GM19324 (cell line): ENCODE measurements around the gene TUBGCP2.

Experiments used
- ATAC-seq: cut with Tn5 transposase; IDR thresholded peaks from one replicate; pipeline ENCODE4 v1.9.1; 2021; ENCODE audit warnings: mild to moderate bottlenecking, moderate library complexity; ENCODE audit not compliant: unreplicated experiment, low FRiP score

The TUBGCP2 gene

DNA sequence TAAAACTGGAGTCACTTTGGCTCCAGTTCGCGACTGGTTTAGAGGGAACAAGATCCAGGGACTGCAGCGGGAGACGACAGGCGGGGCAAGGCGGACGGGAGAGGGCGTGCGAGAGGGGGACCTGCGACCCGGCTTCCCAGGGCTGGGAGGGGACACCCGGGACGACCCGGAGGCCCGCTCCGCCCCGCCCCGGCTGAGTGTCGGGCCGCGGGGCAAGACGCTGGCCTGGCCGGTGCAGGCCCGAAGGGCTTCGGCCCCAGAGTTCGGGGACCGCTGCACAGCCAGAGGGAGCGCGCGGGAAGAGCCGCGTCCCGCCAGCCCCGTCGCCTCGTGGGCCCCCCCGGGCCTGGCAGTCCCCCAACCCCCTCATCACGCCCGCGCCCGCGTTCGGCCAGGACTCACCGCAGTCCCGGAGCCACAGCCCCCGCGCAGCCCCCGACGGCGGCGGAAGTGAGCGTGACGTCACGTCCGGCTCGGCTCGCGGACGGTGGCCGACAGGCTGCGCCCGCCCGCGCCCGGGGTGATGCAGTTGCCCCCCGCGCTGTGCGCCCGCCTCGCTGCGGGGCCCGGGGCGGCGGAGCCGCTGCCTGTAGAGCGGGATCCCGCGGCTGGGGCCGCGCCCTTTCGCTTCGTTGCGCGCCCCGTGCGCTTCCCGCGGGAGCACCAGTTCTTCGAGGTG lies at the start of gene TUBGCP2, which contains the start of gene ZNF511:
TSS of gene TUBGCP2 (minus strand) at position 452 of the 679 bp plus-strand sequence. CDS start 5,931 bp downstream, outside the sequence.
TSS of gene ZNF511 (plus strand) at position 494 of the 679 bp plus-strand sequence. CDS start at position 524, 30 bp downstream.
- ATAC-seq: peak; percentile 87

DNA sequence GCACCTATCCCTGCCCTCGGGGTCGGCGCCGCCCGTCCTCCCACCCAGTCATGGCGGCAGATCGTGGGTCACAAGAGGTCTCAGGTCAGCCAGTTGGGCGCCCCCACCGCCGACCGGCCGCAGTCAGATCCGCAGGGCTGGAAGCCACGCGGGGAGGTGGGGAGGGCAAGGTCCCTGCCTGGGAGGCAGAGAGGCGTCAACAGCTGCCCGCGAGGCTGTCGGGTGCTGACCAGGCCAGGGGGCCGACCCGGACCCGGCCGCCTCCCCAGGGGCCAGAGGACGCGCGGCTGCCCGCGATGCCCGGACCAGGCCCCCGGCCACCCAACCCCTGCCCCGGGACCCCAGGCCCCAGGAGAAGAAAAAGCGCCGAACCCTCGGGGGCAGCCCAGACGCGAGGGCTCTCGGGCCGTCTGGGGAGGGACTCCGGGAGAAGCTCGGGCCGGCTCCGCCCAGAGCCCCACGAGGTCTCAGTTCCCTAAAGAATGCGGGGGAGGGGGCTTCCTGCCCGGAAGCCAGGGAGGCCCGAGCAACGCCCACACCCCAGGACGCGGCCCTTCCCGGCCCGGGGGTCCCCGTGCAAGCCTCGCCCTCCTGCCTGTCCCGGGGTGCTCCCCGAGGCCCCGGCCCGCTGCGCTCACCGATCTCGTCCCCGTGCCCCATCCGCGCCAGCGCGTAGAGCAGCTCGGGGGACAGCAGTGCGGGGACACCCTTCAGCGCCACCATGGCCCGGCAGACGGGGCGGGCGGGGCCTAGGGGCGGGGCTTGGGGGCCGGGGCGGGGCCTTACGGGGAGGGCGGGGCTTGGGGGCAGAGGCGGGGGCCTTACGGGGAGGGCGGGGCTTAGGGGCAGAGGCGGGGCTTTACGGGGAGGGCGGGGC lies 48.9 kb upstream of the TUBGCP2 start, which contains the start of gene FUOM:
TSS of gene FUOM (minus strand) at position 735 of the 877 bp plus-strand sequence. CDS start at position 723, 12 bp downstream.
- ATAC-seq: peak; percentile 68

GRCh38 chr10:133356549-133357284 lies 48.0 kb upstream of the TUBGCP2 start:
- no peak for ATAC-seq

GRCh38 chr10:133355991-133356390 lies 47.3 kb upstream of the TUBGCP2 start:
- ATAC-seq: no peak

DNA sequence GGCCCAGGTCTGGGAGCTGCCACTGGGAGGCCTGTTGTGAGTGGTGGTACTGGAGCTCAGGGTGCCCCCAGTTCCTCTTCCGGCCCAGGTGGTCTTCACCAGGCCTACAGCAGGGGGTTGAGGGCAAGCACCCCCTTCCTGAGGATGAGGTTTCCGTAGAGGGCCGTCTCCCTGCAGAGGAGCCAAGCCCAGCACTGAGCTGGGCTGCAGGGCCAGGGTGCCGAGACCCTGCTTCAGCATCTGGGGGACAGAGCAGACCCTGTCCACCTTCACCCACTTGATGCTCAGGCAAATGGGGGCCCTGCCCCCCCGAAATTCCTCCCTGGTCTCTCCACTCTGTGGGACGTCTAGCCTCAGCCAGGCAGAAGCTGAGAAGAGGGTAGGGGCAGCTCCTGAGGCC lies 46.6 kb upstream of the TUBGCP2 start:
- no peak for ATAC-seq

DNA sequence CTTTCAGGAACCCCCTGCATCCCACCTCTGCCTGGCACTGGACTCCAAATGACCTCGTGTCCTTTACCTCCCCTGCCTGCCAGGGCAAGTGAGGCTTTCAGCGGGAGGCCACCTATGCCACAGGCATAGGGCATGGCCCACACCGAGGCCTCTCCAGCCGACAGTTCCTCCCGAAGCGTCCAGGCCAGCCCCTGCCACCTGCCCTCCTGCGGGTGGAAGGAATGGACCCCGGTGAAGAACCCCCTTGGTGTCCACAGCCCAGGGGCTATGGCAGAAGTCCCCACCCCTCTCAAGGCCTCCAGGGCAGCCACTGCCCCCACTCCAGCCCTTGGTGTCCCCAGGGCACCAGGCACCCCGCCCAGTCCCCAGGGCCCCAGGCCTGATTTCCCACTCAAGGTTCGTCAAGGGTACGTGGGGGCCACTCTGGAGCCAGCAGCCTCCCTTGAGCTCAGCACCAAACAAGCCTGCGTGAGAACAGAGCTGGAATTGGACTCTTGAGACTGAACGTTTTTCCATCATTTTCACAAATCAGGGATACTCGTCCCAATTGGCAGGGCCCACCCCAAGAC lies 46.1 kb upstream of the TUBGCP2 start:
- ATAC-seq: no peak

DNA sequence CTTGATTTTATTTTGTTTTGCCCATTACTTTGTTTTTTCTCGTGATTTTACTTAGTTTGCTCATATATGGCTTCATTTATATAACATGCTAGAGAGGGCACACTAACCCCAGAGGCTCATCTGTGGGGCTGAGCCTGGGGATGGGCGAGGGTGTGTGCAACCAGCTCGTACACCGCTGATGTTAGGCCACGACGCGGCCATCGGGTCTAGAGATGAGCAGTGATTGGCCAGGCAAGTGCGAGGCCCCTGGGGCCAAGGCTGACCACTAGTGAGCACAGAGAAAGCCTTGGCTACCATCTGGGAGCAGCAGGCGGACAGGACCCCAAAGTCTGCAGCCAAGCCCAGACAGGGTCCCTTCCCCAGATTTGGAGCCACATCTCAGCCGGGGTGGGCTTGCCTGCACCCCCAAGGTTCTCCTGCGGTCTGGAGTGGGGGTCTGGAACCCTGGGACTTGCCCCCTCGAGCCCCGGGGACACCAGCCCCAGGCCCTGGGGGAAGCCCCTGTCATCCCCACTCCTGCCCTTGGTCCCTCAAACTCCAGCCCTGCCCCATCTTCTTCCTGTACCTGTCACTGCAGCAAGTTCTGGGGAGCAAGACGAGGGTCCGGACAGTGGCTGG lies 45.4 kb upstream of the TUBGCP2 start:
- ATAC-seq: no peak

- no peak for ATAC-seq
Measured at GRCh38 chr10:133353202-133353959, 44.7 kb upstream of the TUBGCP2 start.

- no peak for ATAC-seq
Measured at GRCh38 chr10:133351408-133352318, 43.0 kb upstream of the TUBGCP2 start.

DNA sequence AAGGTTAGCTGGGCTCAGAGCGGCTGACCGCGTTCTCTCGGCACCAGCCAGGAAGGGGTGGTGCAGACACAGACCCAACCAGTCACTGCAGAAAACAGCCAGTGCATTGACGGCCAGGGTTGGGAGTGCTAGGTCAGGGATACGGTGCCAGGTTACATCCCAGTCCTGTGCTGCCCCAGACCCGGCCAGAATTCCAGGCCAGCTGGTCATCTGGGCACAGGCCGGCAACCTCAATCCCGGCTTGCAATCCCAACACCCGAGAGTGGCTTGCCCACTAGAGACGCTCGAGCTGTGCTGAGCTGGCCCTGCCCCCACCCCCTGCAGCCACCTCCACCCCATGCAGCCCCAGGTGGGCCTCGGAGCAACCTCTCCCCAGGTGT lies 42.3 kb upstream of the TUBGCP2 start:
- ATAC-seq: no peak

- ATAC-seq: no peak
Measured at GRCh38 chr10:133350283-133350949, 41.7 kb upstream of the TUBGCP2 start.

- ATAC-seq: no peak
Measured at GRCh38 chr10:133349577-133350011, 40.9 kb upstream of the TUBGCP2 start.

GRCh38 chr10:133349160-133349568 lies 40.5 kb upstream of the TUBGCP2 start:
- ATAC-seq: no peak

DNA sequence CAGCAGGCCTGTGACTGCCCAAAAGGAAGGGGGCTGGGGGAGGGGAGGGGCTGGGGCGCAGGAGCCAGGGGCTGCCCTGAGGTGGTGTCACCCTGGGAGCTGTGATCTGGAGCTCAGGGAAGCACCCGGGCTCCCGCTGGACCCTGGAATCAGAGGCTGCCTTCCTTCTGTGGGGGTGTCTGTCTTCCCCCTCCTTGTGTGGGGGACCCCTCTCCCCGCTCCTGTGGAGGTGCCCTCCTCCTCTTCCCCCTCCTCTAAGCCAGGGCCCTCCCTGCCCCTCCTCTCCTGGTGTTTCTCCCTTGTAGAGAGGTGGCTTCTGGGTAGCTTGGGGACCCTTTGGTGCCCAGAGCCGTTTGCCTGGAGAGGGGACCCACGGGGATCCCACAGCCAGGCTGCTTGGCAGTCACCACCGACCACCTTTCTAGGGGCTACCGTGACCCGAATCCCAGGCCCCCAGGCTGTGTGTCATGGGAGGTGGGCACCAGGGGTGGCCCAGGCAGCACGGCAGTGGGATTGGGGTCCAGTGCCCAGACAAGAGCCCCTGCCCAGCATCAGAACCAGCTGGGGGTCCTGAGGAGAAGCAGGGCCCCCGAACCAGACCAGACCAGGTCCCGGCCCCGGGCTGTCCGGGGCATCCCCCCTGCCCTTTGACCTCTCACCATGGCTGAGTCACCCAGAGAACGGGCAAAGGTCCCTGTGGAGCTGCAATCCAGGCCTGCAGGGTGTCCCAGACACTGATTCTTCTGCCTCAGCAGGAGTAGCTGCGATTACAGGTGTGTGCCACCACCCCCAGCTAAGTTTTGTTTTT lies 39.2 kb upstream of the TUBGCP2 start:
- no peak for ATAC-seq

- ATAC-seq: no peak
Measured at GRCh38 chr10:133346413-133346812, 37.7 kb upstream of the TUBGCP2 start.

DNA sequence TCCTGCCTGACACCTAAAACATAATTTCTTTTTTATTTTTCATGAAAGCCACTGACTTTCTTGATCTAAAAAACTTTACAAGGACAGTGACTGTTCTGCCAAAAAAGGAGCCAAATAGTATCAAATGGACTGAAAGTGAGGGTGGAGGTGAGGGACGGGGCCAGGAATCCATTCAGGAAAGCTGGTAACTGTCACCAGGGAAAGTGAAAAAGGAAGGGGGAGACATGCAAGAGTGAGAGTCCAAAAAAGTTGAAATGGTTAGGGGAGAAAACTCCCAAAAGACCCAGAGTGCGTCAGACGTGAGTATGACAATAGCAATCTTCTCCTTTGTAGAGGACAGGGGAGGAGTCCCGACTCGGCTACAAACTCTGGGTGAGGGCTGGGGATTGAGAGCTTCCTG lies 35.6 kb upstream of the TUBGCP2 start:
- no peak for ATAC-seq

DNA sequence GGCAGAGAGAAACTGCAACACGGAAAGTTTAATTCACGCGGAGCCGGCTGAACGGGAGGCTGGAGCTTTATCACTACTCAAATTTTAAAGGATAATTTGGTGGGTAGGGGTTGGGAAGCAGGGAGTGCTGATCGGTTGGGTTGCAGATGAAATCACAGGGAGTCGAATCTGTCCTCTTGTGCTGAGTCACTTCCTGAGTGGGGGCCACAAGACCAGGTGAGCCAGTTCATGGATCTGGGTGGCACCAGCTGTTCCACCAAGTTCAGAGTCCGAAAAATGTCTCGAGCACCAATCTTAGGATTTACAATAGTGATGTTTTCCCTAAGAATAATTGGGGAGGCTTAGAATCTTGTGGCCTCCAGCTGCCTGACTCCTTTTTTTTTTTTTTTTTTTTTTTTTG lies 34.9 kb upstream of the TUBGCP2 start:
- no peak for ATAC-seq
